Fibroblast of peridontal ligament (primary cell): Measurements from ENCODE around the gene FOXD4.
"Not testable (repeated sequence)": the region's sequence is repeated elsewhere in the genome, so short reads cannot be mapped to it uniquely, and the experiment has no call there.

Experiments used
- DNase-seq: peaks from one replicate; pipeline ENCODE4 v3.0.0-alpha.2; 2010; ENCODE audit errors: extremely low read depth

The FOXD4 gene

GRCh38 chr9:93909-94308, 24.3 kb downstream of the FOXD4 start:
- DNase-seq, result not testable (repeated sequence)

GRCh38 chr9:90851-91250, 27.4 kb downstream of the FOXD4 start:
- DNase-seq, result not testable (repeated sequence)

- not testable (repeated sequence) for DNase-seq
Measured at GRCh38 chr9:88396-89037, 29.7 kb downstream of the FOXD4 start.

GRCh38 chr9:87860-88259, 30.4 kb downstream of the FOXD4 start:
- DNase-seq, result not testable (repeated sequence)

GRCh38 chr9:87105-87504, 31.1 kb downstream of the FOXD4 start:
- not testable (repeated sequence) for DNase-seq

- not testable (repeated sequence) for DNase-seq
Measured at GRCh38 chr9:86697-87096, 31.5 kb downstream of the FOXD4 start.

- not testable (repeated sequence) for DNase-seq
Measured at GRCh38 chr9:82932-83689, 35.1 kb downstream of the FOXD4 start.

GRCh38 chr9:78333-78732, 39.9 kb downstream of the FOXD4 start:
- DNase-seq, result not testable (repeated sequence)

- not testable (repeated sequence) for DNase-seq
Measured at GRCh38 chr9:76389-76788, 41.8 kb downstream of the FOXD4 start.

GRCh38 chr9:73900-74525, 44.2 kb downstream of the FOXD4 start:
- not testable (repeated sequence) for DNase-seq

- DNase-seq, result peak; percentile 10
Measured at GRCh38 chr9:73076-73899, 44.9 kb downstream of the FOXD4 start.
